HL-60 (cell line): ENCODE results near the gene DGKI.

Experiments
- CTCF ChIP-seq: IDR thresholded peaks from one replicate; pipeline ENCODE4 v1.5.1; 2011; ENCODE audit warnings: low read length, control low read depth, inconsistent platforms; ENCODE audit not compliant: insufficient read depth
- POLR2AphosphoS5 ChIP-seq: IDR thresholded peaks from 2 replicates; pipeline ENCODE4 v1.6.1; 2012; ENCODE audit warnings: low read depth
- REST ChIP-seq: IDR thresholded peaks from 2 replicates; pipeline ENCODE4 v1.6.1; 2012; ENCODE audit warnings: low read depth; ENCODE audit not compliant: insufficient replicate concordance

- TF ChIP-seq CTCF (no peak), POLR2AphosphoS5 (no peak), REST (no peak)
Measured at GRCh38 chr7:137642031-137642430, 204.7 kb downstream of the DGKI start.
